Upper lobe of left lung (tissue), 6 donors: ENCODE results near the gene GABRA1. TPM values are rescaled to one million over a fixed set of nuclear protein-coding genes. Genes with fewer than 3 reads are reported as not detected.

ENCODE experiments used
- ATAC-seq, 2 donors: fragments of 200-7000 bp; cut with Tn5 transposase; one replicate each; pipeline ENCODE4 v1.9.1; 2022; ENCODE audit warnings: mild to moderate bottlenecking in 2 of 2, moderate library complexity in 2 of 2; ENCODE audit not compliant: low FRiP score in 2 of 2
- DNase-seq, 2 donors: peaks; one replicate each; pipeline ENCODE4 v3.0.0-alpha.2; 2019 to 2020
- H3K27ac ChIP-seq, 4 donors: fragments of 200-600 bp; sonication (generic); one replicate each; pipeline ENCODE4 v1.5.1; 2016 to 2019
- H3K27me3 ChIP-seq, 4 donors: fragments of 200-600 bp; sonication (generic); one replicate each; pipeline ENCODE4 v1.5.1; 2017 to 2019
- H3K36me3 ChIP-seq, 4 donors: fragments of 200-600 bp; sonication (generic); one replicate each; pipeline ENCODE4 v1.5.1; 2016 to 2019
- H3K4me1 ChIP-seq, 4 donors: fragments of 200-600 bp; sonication (generic); one replicate each; pipeline ENCODE4 v1.5.1; 2018 to 2019
- H3K4me3 ChIP-seq, 4 donors: fragments of 200-600 bp; sonication (generic); one replicate each; pipeline ENCODE4 v1.5.1; 2017 to 2019; ENCODE audit warnings: mild to moderate bottlenecking in 2 of 4, moderate library complexity in 1 of 4
- H3K9me3 ChIP-seq, 4 donors: fragments of 200-600 bp; sonication (generic); one replicate each; pipeline ENCODE4 v1.5.1; 2018 to 2019
- EP300 ChIP-seq, 4 donors: sonication (generic); formaldehyde crosslinking; IDR thresholded peaks; one replicate each; pipeline ENCODE4 v1.5.1; 2017; ENCODE audit warnings: antibody characterized with exemption in 4 of 4, control low read depth in 2 of 4
- POLR2A ChIP-seq, 4 donors: fragments of 450-650 bp; IDR thresholded peaks; one replicate each; pipeline ENCODE4 v1.5.1; 2016 to 2017; ENCODE audit warnings: antibody characterized with exemption in 4 of 4, mild to moderate bottlenecking in 2 of 4
- POLR2AphosphoS5 ChIP-seq, 2 donors: sonication (generic); formaldehyde crosslinking; IDR thresholded peaks; one replicate each; pipeline ENCODE4 v1.5.1; 2017; ENCODE audit warnings: antibody characterized with exemption in 2 of 2
- WGBS, 2 donors: methylation state at CpG; one replicate each; pipeline ENCODE4 v1.1.5; 2017 to 2018; 5-methylcytosine and 5-hydroxymethylcytosine counted together
- total RNA-seq, 6 donors: library from RNA; depleted of rRNA in 4 of 6; stranded (reverse); fragments of >200 nt in 4 of 6; gene quantifications; one replicate each; pipeline versions ENCODE4 v1.1.0 to v1.2.1, GENCODE V29; 2016 to 2021
- TF ChIP-seq, protein P1 (sequence below), 6 experiments: fragments of 450-650 bp in 4 of 6; fragments of 200-600 bp in 2 of 6; sonication (generic) in 2 of 6; IDR thresholded peaks; one replicate each; pipeline ENCODE4 v1.5.1; 2016 to 2019; ENCODE audit warnings: antibody characterized with exemption in 6 of 6
- donor health status: DM: no; HTN: no; CAD: no; lungs with moderate emphysema.
- donor health status: DM: no; HTN: yes; CAD: no; lungs with severe emphysema.

Gene GABRA1
- total RNA-seq, 6 donors from 2014 or later: not detected

GRCh38 chr5:161865510-161865909 lies 17.6 kb downstream of the GABRA1 start:
- no peaks in the 10 kb centered on the region for H3K27me3 ChIP-seq
- 79 to 82% methylated on average over 7 of the region's 7 CpGs for WGBS, 2 donors
- TF ChIP-seq, protein P1, sequence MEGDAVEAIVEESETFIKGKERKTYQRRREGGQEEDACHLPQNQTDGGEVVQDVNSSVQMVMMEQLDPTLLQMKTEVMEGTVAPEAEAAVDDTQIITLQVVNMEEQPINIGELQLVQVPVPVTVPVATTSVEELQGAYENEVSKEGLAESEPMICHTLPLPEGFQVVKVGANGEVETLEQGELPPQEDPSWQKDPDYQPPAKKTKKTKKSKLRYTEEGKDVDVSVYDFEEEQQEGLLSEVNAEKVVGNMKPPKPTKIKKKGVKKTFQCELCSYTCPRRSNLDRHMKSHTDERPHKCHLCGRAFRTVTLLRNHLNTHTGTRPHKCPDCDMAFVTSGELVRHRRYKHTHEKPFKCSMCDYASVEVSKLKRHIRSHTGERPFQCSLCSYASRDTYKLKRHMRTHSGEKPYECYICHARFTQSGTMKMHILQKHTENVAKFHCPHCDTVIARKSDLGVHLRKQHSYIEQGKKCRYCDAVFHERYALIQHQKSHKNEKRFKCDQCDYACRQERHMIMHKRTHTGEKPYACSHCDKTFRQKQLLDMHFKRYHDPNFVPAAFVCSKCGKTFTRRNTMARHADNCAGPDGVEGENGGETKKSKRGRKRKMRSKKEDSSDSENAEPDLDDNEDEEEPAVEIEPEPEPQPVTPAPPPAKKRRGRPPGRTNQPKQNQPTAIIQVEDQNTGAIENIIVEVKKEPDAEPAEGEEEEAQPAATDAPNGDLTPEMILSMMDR (IDR thresholded peaks at IDR 0.05): no peak
- TF ChIP-seq POLR2A (IDR thresholded peaks at IDR 0.05) (no peak), EP300 (IDR thresholded peaks at IDR 0.05) (no peak), POLR2AphosphoS5 (IDR thresholded peaks at IDR 0.05) (no peak)
- H3K36me3 ChIP-seq: no peaks in the 10 kb centered on the region
- no peaks in the 10 kb centered on the region for H3K9me3 ChIP-seq
- DNase-seq (no peak), ATAC-seq (no peak)
- no peak overlapping the region for H3K27ac ChIP-seq
- H3K4me1 ChIP-seq: no peaks in the 10 kb centered on the region
- no peak overlapping the region for H3K4me3 ChIP-seq

- H3K27me3 ChIP-seq: no peaks in the 10 kb centered on the region
- ATAC-seq (no peak), DNase-seq (no peak)
- TF ChIP-seq POLR2AphosphoS5 (IDR thresholded peaks at IDR 0.05) (no peak), POLR2A (IDR thresholded peaks at IDR 0.05) (no peak), EP300 (IDR thresholded peaks at IDR 0.05) (no peak)
- TF ChIP-seq, protein P1 (IDR thresholded peaks at IDR 0.05): no peak
- no peak overlapping the region for H3K4me3 ChIP-seq
- H3K4me1 ChIP-seq: no peaks in the 10 kb centered on the region
- H3K27ac ChIP-seq: no peak overlapping the region
- H3K36me3 ChIP-seq: no peaks in the 10 kb centered on the region
- H3K9me3 ChIP-seq: no peaks in the 10 kb centered on the region
These were observed 42.1 kb downstream of the GABRA1 start for GRCh38 chr5:161889971-161890370.

DNA sequence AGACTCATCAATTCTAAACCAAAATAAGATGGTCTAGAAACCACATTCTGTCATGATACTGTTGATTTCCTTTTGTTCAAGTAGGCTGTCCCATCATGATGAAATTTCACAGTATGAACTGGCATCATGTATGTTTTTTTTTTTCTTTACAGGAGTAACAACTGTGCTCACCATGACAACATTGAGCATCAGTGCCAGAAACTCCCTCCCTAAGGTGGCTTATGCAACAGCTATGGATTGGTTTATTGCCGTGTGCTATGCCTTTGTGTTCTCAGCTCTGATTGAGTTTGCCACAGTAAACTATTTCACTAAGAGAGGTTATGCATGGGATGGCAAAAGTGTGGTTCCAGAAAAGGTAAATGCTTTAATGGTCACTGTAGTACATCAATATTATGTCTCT lies 47.6 kb downstream of the GABRA1 start:
- TF ChIP-seq, protein P1 (IDR thresholded peaks at IDR 0.05): no peak
- TF ChIP-seq POLR2A (IDR thresholded peaks at IDR 0.05) (no peak), POLR2AphosphoS5 (IDR thresholded peaks at IDR 0.05) (no peak), EP300 (IDR thresholded peaks at IDR 0.05) (no peak)
- Histone ChIP-seq H3K27ac (no peak overlapping the region), H3K4me3 (no peak overlapping the region), H3K9me3 (no peaks in the 10 kb centered on the region), H3K27me3 (no peaks in the 10 kb centered on the region), H3K36me3 (no peaks in the 10 kb centered on the region), H3K4me1 (no peaks in the 10 kb centered on the region)
- ATAC-seq (no peak), DNase-seq (no peak)
- WGBS, 2 donors: 83 to 89% methylated on average over 1 of the region's 1 CpG

- no peaks in the 10 kb centered on the region for H3K27me3 ChIP-seq
- no peaks in the 10 kb centered on the region for H3K36me3 ChIP-seq
- H3K9me3 ChIP-seq: no peaks in the 10 kb centered on the region
- DNase-seq (no peak), ATAC-seq (no peak)
- TF ChIP-seq POLR2AphosphoS5 (IDR thresholded peaks at IDR 0.05): no peak
- TF ChIP-seq, protein P1 (IDR thresholded peaks at IDR 0.05): no peak
- H3K27ac ChIP-seq: no peak overlapping the region
- 83 to 84% methylated on average over 7 of the region's 7 CpGs for WGBS, 2 donors
- no peaks in the 10 kb centered on the region for H3K4me1 ChIP-seq
- H3K4me3 ChIP-seq: no peak overlapping the region
These were observed 49.1 kb downstream of the GABRA1 start for GRCh38 chr5:161897033-161897432.

DNA sequence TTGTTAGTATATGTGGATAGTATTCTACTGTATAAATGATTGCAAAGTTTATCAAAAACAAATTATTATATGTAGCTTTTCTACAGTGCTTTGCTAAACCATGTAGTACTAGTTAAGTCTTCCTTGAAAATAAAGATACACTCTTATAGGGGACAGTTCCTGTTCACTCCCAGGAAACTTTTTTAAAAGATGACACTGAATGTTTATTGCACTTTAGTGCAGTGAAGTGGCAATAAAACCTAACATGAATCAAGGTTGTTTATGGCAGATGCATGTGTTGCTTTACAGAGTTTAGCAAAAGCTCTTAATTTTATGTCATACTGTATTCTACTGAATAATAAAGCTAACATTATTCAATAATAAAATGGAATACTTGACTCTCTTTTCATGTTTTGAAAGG lies 51.7 kb downstream of the GABRA1 start:
- H3K4me3 ChIP-seq: no peak overlapping the region
- H3K4me1 ChIP-seq: no peaks in the 10 kb centered on the region
- TF ChIP-seq, protein P1 (IDR thresholded peaks at IDR 0.05): no peak
- TF ChIP-seq POLR2A (IDR thresholded peaks at IDR 0.05) (no peak), EP300 (IDR thresholded peaks at IDR 0.05) (no peak), POLR2AphosphoS5 (IDR thresholded peaks at IDR 0.05) (no peak)
- ATAC-seq (no peak), DNase-seq (no peak)
- no peaks in the 10 kb centered on the region for H3K36me3 ChIP-seq
- no peaks in the 10 kb centered on the region for H3K27me3 ChIP-seq
- H3K27ac ChIP-seq: no peak overlapping the region
- H3K9me3 ChIP-seq: no peaks in the 10 kb centered on the region
